Karpas-422 (cell line): Measurements from ENCODE around the gene SYNCRIP. TPM values are rescaled to one million over a fixed set of nuclear protein-coding genes. Genes with fewer than 3 reads are reported as not detected.
"Not testable (repeated sequence)": the region's sequence is repeated elsewhere in the genome, so short reads cannot be mapped to it uniquely, and the experiment has no call there.

Experiments
- DNase-seq: peaks from one replicate; pipeline ENCODE4 v3.0.0-alpha.2; 2015
- H2AFZ ChIP-seq: fragments of 200-600 bp; sonication (generic); 2 replicates; pipeline ENCODE4 v1.6.1; 2014; ENCODE audit warnings: antibody characterized with exemption, low read length, mixed read lengths
- H3K27ac ChIP-seq: fragments of 200-600 bp; sonication (generic); 2 replicates; pipeline ENCODE4 v1.5.1; 2014; ENCODE audit warnings: mild to moderate bottlenecking, low read length, moderate library complexity
- H3K27me3 ChIP-seq: fragments of 200-600 bp; sonication (generic); 2 replicates; pipeline ENCODE4 v1.6.1; 2014; ENCODE audit warnings: low read length, mixed read lengths
- H3K36me3 ChIP-seq: fragments of 200-600 bp; sonication (generic); 2 replicates; pipeline ENCODE4 v1.6.1; 2014; ENCODE audit warnings: low read length, mixed read lengths; ENCODE audit not compliant: insufficient read depth
- H3K4me1 ChIP-seq: fragments of 200-600 bp; sonication (generic); 2 replicates; pipeline ENCODE4 v1.6.1; 2014; ENCODE audit warnings: mild to moderate bottlenecking, low read length, mixed read lengths
- H3K4me2 ChIP-seq: fragments of 200-600 bp; sonication (generic); 2 replicates; pipeline ENCODE4 v1.6.1; 2014; ENCODE audit warnings: low read length, low read depth, mild to moderate bottlenecking; ENCODE audit not compliant: poor library complexity, severe bottlenecking
- H3K4me3 ChIP-seq: fragments of 200-600 bp; sonication (generic); 2 replicates; pipeline ENCODE4 v1.5.1; 2014; ENCODE audit warnings: mild to moderate bottlenecking, antibody characterized with exemption, low read length, mixed read lengths
- H3K79me2 ChIP-seq: fragments of 200-600 bp; sonication (generic); 2 replicates; pipeline ENCODE4 v1.6.1; 2014; ENCODE audit warnings: mild to moderate bottlenecking, low read length, mixed read lengths
- H3K9ac ChIP-seq: fragments of 200-600 bp; sonication (generic); 2 replicates; pipeline ENCODE4 v1.6.0; 2014; ENCODE audit warnings: low read length
- H3K9me2 ChIP-seq: fragments of 200-600 bp; sonication (generic), shearing (Covaris generic); replicated peaks from 2 replicates; pipeline ENCODE4 v1.6.0; 2014; ENCODE audit warnings: mild to moderate bottlenecking, low read length, moderate library complexity; ENCODE audit not compliant: insufficient read depth
- H3K9me3 ChIP-seq: fragments of 300-700, 200-600 bp; sonication (generic); 2 replicates; pipeline ENCODE4 v1.6.1; 2014; ENCODE audit warnings: low read length, mixed read lengths
- H4K20me1 ChIP-seq: fragments of 200-600 bp; sonication (generic); 2 replicates; pipeline ENCODE4 v1.6.1; 2014; ENCODE audit warnings: mild to moderate bottlenecking, antibody characterized with exemption, low read length, low read depth; ENCODE audit not compliant: insufficient read depth
- total RNA-seq: library from RNA; depleted of rRNA; stranded (reverse); fragments of >200 nt; shearing (Covaris generic); gene quantifications from 2 replicates; pipeline ENCODE4 v1.2.3, GENCODE V29; 2014; ENCODE audit warnings: low replicate concordance

The SYNCRIP gene
- total RNA-seq, 1 experiment from 2014 or later, result 99.4 TPM

GRCh38 chr6:85631117-85631516 is 11.6 kb downstream of the SYNCRIP start:
- not testable (repeated sequence) for H3K9me2 ChIP-seq, H3K27me3 ChIP-seq, DNase-seq, H3K9ac ChIP-seq, H3K9me3 ChIP-seq, H2AFZ ChIP-seq, H3K4me2 ChIP-seq, H3K4me3 ChIP-seq, H3K27ac ChIP-seq, H3K4me1 ChIP-seq
- H3K36me3 ChIP-seq, result peaks cover 76% of the 10 kb centered on the region; the same call in 1 of the 2 replicates
- H3K79me2 ChIP-seq, result peaks cover 94% of the 10 kb centered on the region
- peaks cover 61% of the 10 kb centered on the region for H4K20me1 ChIP-seq

- H3K4me2 ChIP-seq, result no peak overlapping the region
- H3K9me3 ChIP-seq, result no peaks in the 10 kb centered on the region
- peaks cover 78% of the 10 kb centered on the region for H3K36me3 ChIP-seq
- no peaks in the 10 kb centered on the region for H3K27me3 ChIP-seq
- no peak overlapping the region for H3K27ac ChIP-seq
- H2AFZ ChIP-seq, result no peak overlapping the region
- H3K79me2 ChIP-seq, result peaks cover 94% of the 10 kb centered on the region
- H3K9ac ChIP-seq, result no peak overlapping the region
- no peaks in the 10 kb centered on the region for H3K9me2 ChIP-seq
- DNase-seq, result no peak
- H3K4me1 ChIP-seq, result no peaks in the 10 kb centered on the region; the same call in 1 of the 2 replicates
- H4K20me1 ChIP-seq, result peaks cover 62% of the 10 kb centered on the region
- H3K4me3 ChIP-seq, result no peak overlapping the region
These were observed 14.3 kb downstream of the SYNCRIP start for GRCh38 chr6:85628353-85628752.

- no peak for DNase-seq
- Histone ChIP-seq H3K79me2 (peaks cover 97% of the 10 kb centered on the region), H3K27me3 (no peaks in the 10 kb centered on the region), H3K9me2 (no peaks in the 10 kb centered on the region), H2AFZ (no peak overlapping the region), H3K4me3 (no peak overlapping the region), H3K27ac (no peak overlapping the region), H4K20me1 (peaks cover 43% of the 10 kb centered on the region), H3K9me3 (no peaks in the 10 kb centered on the region), H3K4me2 (no peak overlapping the region), H3K9ac (no peak overlapping the region), H3K4me1 (no peaks in the 10 kb centered on the region), H3K36me3 (peaks cover 94% of the 10 kb centered on the region)
These were observed 22.4 kb downstream of the SYNCRIP start for GRCh38 chr6:85620308-85620707.

GRCh38 chr6:85614780-85615179 is 27.9 kb downstream of the SYNCRIP start:
- H4K20me1 ChIP-seq, result peaks cover 44% of the 10 kb centered on the region
- H3K79me2 ChIP-seq, result peaks cover 78% of the 10 kb centered on the region
- no peak overlapping the region for H3K4me3 ChIP-seq

GRCh38 chr6:85612690-85613474 is 29.8 kb downstream of the SYNCRIP start:
- no peak for DNase-seq
- Histone ChIP-seq H3K4me2 (no peak overlapping the region), H3K79me2 (peaks cover 68% of the 10 kb centered on the region), H3K36me3 (peaks cover 94% of the 10 kb centered on the region), H2AFZ (no peak overlapping the region), H3K27me3 (no peaks in the 10 kb centered on the region), H3K9ac (no peak overlapping the region), H3K9me3 (no peaks in the 10 kb centered on the region), H3K9me2 (no peaks in the 10 kb centered on the region), H4K20me1 (peaks cover 34% of the 10 kb centered on the region), H3K4me3 (no peak overlapping the region), H3K4me1 (peaks cover 29% of the 10 kb centered on the region), H3K27ac (no peak overlapping the region)

More at GRCh38 chr6:85614780-85615179, 27.9 kb downstream of the SYNCRIP start:
- no peak overlapping the region for H3K9ac ChIP-seq
- H3K36me3 ChIP-seq, result peaks cover 93% of the 10 kb centered on the region
- H3K9me2 ChIP-seq, result no peaks in the 10 kb centered on the region
- no peak overlapping the region for H3K4me2 ChIP-seq
- H3K4me1 ChIP-seq, result peaks cover 21% of the 10 kb centered on the region
- H2AFZ ChIP-seq, result no peak overlapping the region
- DNase-seq, result no peak
- H3K27me3 ChIP-seq, result no peaks in the 10 kb centered on the region
- H3K27ac ChIP-seq, result no peak overlapping the region
- H3K9me3 ChIP-seq, result no peaks in the 10 kb centered on the region

- H2AFZ ChIP-seq, result no peak overlapping the region
- H3K79me2 ChIP-seq, result peaks cover 57% of the 10 kb centered on the region
- no peak for DNase-seq
- peaks cover 93% of the 10 kb centered on the region for H3K36me3 ChIP-seq
- H4K20me1 ChIP-seq, result peaks cover 13% of the 10 kb centered on the region; the same call in 1 of the 2 replicates
- no peak overlapping the region for H3K4me2 ChIP-seq
- H3K9me3 ChIP-seq, result no peaks in the 10 kb centered on the region
- H3K9ac ChIP-seq, result no peak overlapping the region
- no peak overlapping the region for H3K27ac ChIP-seq
- no peak overlapping the region for H3K4me3 ChIP-seq
- no peaks in the 10 kb centered on the region for H3K27me3 ChIP-seq
- no peaks in the 10 kb centered on the region for H3K9me2 ChIP-seq
- peaks cover 29% of the 10 kb centered on the region for H3K4me1 ChIP-seq
These were observed 32.3 kb downstream of the SYNCRIP start for GRCh38 chr6:85610182-85610895.

GRCh38 chr6:85602100-85602499 is 40.6 kb downstream of the SYNCRIP start:
- no peaks in the 10 kb centered on the region for H4K20me1 ChIP-seq
- peaks cover 19% of the 10 kb centered on the region for H3K4me1 ChIP-seq
- H3K4me2 ChIP-seq, result no peak overlapping the region
- H3K9me2 ChIP-seq, result no peaks in the 10 kb centered on the region
- no peak overlapping the region for H2AFZ ChIP-seq
- no peaks in the 10 kb centered on the region for H3K9me3 ChIP-seq
- DNase-seq, result no peak
- H3K4me3 ChIP-seq, result no peak overlapping the region
- no peaks in the 10 kb centered on the region for H3K27me3 ChIP-seq
- no peak overlapping the region for H3K9ac ChIP-seq
- H3K36me3 ChIP-seq, result peaks cover 16% of the 10 kb centered on the region; the same call in 1 of the 2 replicates
- H3K79me2 ChIP-seq, result peaks cover 8% of the 10 kb centered on the region; the same call in 1 of the 2 replicates
- H3K27ac ChIP-seq, result no peak overlapping the region

GRCh38 chr6:85600713-85601313 is 41.9 kb downstream of the SYNCRIP start:
- no peaks in the 10 kb centered on the region for H3K27me3 ChIP-seq
- H3K9me2 ChIP-seq, result no peaks in the 10 kb centered on the region
- DNase-seq, result peak; percentile 54

More at GRCh38 chr6:85600713-85601313, 41.9 kb downstream of the SYNCRIP start:
- Histone ChIP-seq H3K9me3 (no peaks in the 10 kb centered on the region), H3K4me1 (peaks cover 32% of the 10 kb centered on the region), H3K27ac (no peak overlapping the region), H3K4me2 (no peak overlapping the region), H4K20me1 (no peaks in the 10 kb centered on the region), H2AFZ (no peak overlapping the region), H3K36me3 (peaks cover 4% of the 10 kb centered on the region; the same call in 1 of the 2 replicates), H3K9ac (no peak overlapping the region), H3K79me2 (0 out of 2 replicates have a peak, but pooled peaks cover 2% of the 10 kb centered on the region), H3K4me3 (no peak overlapping the region)
